ENCODE measurements around the gene MYO18B.

The MYO18B gene

DNA sequence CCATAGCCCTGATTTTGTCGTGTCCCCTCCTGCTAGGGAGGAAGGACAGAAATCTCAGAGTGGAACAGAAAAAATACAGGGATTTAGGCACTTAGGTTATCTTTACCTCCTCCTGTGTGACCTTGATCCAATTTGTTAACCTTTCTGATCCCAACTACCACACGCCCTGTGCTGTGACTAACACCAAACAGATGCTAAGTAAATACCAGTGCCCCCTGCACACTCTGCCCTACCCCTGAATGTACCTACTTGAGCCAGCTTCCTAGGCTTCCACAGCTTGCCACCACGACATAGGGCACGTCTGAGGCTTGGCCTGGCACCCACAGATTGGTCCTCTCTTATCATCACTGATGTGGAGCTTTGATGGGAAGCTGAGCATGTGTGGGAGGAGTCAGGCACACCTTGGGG lies 9.2 kb downstream of the MYO18B start:
- no peak for DNase-seq

DNA sequence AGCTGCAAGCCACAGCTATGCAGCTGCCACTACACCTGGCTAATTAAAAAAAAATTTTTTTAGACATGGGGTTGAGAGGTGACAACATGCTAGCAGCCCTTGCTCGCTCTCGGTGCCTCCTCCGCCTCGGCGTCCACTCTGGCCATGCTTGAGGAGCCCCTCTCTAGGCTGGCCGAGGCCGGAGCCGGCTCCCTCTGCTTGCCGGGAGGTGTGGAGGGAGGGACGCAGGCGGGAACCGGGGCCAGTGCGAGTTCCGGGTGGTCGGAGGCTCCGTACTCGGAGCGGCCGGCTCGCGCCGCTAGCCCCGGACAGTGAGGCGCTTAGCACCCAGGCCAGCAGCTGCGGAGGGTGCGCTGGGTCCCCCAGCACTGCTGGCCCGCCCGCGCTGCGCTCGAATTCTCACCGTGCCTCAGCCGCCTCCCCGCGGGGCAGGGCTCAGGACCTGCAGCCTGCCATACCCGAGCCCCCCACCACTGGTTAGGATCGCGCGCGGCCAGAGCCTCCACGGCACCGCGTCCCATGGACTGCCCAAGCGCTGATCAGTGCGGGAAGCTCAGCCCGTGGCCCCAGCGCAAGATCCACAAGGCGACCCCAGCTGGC lies 10.7 kb downstream of the MYO18B start:
- no peak for DNase-seq

DNA sequence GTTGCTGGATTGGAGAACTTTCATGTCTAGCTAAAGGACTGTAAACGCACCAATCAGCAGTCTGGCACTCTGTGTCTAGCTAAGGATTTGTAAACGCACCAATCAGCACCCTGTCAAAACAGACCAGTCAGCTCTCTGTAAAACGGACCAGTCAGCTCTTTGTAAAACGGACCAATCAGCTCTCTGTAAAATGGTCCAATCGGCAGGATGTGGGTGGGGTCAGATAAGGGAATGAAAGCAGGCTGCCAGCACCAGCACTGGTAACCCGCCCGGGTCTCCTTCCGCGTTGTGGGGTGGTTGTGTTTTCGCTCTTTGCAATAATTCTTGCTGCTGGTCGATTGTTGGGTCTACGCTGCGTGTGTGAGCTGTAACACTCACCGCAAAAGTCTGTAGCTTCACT lies 11.3 kb downstream of the MYO18B start:
- DNase-seq = no peak

DNA sequence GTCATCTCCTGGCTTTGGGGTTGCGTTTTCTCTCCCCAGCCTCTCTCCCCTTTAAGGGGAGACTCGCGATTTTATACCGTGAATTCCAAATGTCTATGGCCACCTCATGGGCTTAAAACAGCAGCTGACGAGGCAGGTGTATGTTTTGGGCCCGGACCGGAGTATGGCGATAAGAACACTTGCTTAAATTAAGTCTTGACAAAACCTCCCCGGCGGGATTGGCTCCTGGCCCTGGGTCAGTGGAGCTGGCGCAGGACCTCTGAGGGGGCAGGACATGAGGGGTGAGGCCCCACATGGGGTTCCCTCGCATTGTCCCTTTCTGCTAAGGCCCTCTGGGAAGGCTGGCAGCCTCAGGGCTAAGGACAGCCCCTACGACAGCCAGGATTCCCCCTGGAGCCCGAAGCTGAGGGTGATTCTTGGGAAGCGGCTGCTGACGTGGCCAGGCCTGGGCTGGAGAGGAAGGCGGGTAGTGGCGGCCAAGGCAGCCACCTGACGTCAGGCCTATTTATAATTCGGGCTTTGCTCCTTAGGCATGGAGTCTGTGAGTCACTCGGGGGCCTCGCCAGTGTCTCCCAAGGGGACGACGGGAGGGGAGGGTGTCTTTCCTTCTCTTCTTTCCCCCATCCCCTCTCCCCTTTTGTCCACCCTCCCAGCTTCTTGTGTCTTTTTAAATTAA lies 12.7 kb downstream of the MYO18B start:
- DNase-seq = no peak

DNA sequence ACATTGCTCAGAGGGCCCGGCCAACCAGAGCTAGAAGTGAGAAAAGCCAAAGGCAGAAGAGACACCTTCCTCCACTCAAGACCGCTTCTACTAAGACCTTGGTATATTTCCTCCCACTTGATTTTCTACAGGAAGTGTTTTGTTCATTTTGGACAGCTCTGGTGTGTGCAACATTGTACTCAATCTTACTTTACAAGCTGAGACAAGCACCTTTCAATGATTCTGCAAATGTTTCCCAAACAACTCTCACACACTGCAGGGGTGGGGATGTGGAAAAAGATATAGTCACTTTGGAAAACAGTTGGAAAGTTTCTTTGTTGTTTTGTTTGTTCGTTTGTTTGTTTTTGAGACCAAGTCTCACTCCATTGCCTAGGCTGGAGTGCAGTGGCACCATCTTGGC lies 15.7 kb downstream of the MYO18B start:
- peak; percentile 40 to 43 for DNase-seq

- DNase-seq = no peak
These were observed 16.3 kb downstream of the MYO18B start for GRCh38 chr22:25758316-25758715.

DNA sequence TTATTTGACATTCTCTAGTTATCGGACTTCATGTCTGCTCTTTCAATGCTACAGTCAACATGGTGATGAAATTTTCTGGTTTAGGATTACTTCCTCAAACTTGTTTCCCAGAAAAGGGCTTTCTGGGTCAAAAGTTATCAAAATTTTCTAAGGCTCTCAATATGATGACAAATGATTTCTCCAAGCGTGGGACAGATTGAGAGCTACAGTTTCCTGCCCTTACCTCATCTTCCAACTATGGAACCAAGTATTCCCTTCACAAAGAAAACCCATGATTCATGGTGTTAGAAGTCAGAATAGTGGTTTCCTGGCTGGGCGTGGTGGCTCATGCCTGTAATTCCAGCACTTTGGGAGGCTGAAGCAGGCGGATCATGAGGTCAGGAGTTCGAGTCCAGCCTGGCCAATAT lies 17.8 kb downstream of the MYO18B start:
- DNase-seq = peak; percentile 89 to 96

- DNase-seq = no peak
These were observed 18.3 kb downstream of the MYO18B start for GRCh38 chr22:25760294-25760693.

DNA sequence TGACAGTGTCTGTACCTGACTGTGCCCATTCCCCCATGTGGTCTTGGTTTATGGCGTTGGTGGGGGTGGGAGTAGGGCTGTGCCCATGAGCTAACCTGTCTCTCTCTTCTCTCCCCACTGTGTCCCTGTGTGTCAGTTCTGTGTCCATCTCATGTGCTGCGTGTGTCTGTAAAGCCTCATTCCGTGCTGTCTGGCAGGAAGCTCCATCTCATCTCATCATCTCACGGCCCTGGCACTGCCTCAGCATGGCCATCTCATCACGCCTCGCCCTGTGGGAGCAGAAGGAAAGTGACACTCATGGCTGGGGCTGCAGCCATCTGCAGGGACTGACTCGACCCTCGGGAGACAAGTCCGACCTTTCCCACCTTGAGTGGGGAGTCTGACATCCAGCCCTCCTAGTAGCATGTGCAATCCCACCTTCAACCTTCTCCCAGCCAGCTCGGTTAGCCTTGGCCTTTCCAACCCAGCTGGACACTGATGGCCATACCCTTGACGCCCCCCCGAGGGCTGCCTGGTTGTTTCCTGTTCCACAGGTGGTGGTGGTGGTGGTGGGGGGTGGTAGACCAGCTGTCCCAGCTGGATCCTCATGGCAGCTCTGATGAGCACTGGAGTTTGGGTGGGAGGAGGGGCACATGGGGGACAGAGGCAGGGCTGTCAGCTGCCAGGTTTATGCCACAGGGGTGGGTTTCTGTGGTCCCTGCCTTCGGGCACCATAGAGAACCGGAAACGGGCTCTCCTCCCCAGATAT lies 19.0 kb downstream of the MYO18B start:
- no peak for DNase-seq

DNA sequence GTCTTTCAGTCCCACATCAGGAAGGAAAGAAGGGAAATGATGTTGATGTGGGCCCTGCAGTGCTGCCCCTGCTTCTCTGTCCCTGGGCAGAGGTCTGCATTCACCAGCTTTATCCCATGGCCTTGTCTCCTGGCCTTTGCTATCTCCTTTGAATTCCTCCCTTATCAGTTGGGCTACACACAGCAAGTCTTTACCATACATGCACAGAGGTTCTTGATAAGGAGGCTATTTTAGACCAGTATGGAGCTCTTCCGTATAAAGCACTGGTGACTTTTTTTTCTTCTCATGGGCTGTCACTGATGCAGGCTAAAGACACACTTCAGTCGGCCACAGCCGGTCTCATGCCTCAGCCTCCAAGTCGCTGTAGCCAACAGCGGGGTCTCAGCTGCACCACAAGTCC lies 20.2 kb downstream of the MYO18B start:
- DNase-seq = no peak

DNA sequence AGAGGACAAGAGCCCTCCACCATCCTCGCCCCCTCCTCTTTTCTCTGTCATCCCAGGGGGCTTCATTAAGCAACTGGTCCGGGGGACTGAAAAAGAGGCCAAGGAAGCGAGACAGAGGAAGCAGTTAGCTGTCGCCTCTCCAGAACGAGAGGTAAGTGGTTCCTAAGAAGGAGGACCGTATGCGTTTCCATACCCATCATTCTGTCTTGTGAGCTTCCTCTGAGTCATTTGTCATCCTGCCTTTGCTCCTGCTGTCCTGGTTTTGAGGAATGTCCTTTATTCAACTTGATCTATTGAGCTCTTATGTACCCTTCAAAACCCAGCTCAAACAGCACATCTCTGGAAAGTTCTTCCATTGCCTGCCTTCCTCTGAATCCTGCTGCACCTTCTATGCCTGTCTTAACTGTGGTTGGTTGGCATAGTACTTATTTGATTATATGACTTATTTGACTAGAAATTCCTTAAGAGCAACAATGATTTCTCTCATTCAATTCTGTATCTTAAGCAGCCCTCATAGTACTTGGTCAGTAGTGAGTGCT lies 21.3 kb downstream of the MYO18B start:
- DNase-seq = no peak

DNA sequence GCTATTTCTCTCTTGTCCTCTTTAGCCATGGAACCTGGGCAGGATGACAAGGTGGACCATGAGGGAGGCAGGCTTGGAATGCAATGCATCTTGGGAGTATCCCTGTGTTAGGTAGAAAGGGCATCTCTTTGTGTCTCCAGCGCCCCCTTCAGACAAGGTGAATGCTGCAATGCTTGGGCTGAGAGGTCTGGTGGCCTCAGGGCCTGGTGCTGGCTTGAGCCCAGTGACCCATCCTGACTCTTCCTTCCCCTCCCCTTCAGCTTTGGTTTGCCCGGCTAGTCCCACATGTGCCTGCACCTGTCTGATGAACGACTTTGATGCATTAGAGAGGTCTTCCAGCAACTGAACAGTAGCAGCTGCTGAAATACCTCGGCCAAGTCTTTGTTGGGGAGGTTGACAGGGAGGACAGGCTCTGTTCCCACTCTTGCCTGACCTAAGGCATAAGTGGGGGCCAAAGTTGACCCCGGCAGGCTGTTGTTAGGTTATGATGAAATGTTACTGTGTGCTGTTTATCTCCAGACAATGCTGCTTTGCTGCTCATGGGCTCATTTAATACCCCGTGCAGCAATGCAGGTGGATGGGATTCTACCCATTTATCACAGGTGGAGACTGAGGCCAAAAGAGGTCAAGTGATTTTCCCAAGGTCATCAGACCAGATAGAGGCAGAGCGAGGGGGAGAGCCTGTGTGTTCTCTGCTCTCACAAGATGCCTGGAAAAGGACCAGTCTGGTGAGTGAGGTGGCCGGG lies 22.5 kb downstream of the MYO18B start:
- peak in 1 of 2 donors; percentile 18 for DNase-seq

GRCh38 chr22:25765016-25765367 lies 23.0 kb downstream of the MYO18B start:
- DNase-seq = no peak

- no peak for DNase-seq
These were observed 23.8 kb downstream of the MYO18B start for GRCh38 chr22:25765801-25766200.

DNA sequence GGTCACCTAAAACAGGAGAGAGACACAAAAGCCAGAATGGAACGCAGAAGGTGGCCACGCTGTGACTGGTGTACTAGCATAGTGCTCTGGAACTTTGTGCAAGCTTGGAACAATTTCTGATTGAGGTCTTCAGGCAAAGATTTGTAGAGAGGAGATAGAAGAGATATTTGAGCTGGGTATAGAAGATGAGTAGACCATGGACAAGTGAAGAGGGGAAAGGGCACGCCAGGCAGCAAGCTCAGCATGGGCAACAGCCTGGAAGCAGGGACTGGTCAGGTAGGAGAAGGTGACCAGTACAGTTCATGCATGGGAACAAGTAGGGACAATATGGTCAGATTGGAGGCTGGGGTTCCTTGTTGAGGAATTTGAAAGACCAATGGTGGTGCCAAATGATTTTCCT lies 24.4 kb downstream of the MYO18B start:
- no peak for DNase-seq

DNA sequence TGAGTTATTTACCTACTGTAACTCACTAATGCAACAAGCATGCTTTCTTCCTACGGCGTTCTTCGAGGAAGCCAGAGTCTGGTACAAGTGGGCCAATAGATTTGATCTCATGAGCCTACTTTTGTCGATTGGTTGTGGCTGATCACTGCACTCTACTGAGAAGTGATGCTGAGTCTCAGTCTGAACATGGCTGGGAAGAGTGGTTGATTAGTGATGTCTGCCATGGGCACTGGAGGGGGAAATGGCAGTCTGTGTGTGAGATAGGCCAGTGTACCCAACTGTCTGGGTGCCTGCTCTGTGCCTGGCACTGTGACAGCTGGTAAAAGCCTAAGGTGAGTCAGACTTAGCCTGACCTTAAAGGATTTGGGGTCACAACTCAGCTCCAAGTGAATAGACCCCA lies 28.3 kb downstream of the MYO18B start:
- DNase-seq = no peak

- no peak for DNase-seq
These were observed 30.3 kb downstream of the MYO18B start for GRCh38 chr22:25772288-25772687.

GRCh38 chr22:25774575-25775026 lies 32.6 kb downstream of the MYO18B start:
- no peak for DNase-seq

DNA sequence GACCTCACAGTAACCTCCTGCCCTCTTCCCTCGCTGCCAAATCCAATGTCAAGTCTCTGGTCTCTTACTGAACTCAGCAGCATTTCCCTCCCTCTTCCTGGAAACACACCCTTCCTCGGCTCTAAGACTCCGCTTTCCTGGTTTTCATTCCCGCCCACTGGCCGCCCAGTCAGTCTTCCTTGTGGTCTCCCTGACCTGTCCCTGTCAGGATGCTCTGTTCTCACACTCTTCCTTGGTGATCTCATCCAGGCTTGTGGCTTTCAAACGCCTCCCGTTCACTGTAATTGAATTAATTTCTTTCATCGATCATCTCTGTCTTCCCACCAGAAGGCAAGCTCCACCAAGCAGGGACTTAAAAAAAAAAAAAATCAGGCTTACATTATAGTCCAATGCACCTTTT lies 33.5 kb downstream of the MYO18B start:
- DNase-seq = no peak

- DNase-seq = no peak
These were observed 35.4 kb downstream of the MYO18B start for GRCh38 chr22:25777411-25777810.

DNA sequence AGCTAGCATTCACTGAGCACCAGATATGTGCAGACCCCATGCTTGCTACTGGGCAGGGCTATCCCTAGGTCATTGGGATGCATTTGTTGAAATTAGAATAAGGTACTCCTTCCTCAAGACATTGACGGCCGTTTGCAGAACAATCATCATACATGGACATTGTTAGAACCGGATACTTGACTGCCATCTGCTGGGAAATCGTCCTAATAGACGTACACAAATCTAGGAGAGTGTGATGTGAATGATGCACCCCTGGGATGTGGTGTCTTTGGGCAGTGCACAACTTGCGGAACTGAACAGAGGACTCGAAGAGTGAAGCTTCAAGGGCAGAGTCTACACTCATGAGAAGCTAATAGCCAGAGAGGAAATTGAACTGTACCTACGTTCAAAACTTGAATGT lies 35.9 kb downstream of the MYO18B start:
- DNase-seq = peak; percentile 59 to 60

DNA sequence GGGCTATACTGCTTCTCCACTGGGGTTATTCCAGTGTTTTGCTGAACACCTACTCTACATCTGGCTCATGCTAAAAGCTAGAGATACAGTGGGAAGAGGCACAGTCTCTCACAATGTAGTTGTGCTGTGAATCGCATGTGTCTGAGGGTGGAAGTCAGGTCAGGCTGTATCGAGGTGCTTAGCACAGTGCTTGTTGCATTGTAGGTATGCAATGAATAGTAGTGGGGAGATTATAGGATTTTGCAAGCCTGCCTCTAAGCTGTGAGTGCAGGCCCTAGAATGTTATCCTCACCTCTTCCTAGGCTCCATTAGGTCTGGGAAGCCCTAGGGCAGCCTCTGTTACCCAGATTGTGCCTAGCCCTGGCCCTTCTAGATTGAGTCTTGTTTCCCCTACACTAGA lies 37.4 kb downstream of the MYO18B start:
- no peak for DNase-seq

DNA sequence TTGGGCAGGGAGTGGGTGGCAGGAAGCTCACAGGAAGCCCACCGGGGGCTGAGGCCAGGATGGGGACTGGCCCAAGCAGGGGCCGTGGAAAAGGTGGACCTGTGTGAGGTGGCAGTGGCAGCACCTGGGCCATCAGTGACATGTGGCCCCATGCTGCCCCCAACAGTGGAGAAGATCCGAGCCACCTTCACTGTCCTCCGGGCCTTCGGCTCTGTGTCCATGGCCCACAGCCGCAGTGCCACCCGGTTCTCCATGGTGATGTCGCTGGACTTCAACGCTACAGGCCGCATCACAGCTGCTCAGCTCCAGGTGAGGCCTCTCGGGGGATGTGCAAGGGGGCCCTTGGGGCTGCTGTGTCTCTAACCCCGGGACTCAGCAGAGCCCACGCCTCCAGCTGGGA lies 37.9 kb downstream of the MYO18B start:
- no peak for DNase-seq

Measured in inflammatory macrophage (primary cell).